Motor neuron (in vitro differentiated cells): Measurements from ENCODE around the gene RNF223. TPM values are rescaled to one million over a fixed set of nuclear protein-coding genes. Genes with fewer than 3 reads are reported as not detected.
A peak's percentile ranks its signal among the peaks of the same experiment; 100 is the strongest.
"Not testable (repeated sequence)": the region's sequence is repeated elsewhere in the genome, so short reads cannot be mapped to it uniquely, and the experiment has no call there.

ENCODE experiments used
- ATAC-seq, 8 experiments: fragments of 200-7000 bp; cut with Tn5 transposase; replicated peaks in 6 of 8; 2 replicates each; pipeline ENCODE4 v1.8.0; 2021; ENCODE audit warnings: mild to moderate bottlenecking in 8 of 8, moderate library complexity in 8 of 8
- H3K27ac ChIP-seq, 2 donors: fragments of 250-450 bp; sonication (Bioruptor Pico); 2 replicates each; pipeline ENCODE4 v1.9.0; 2021; ENCODE audit warnings: antibody characterized with exemption in 2 of 2, mild to moderate bottlenecking in 2 of 2, moderate library complexity in 1 of 2
- H3K4me1 ChIP-seq, 2 donors: fragments of 250-450 bp; sonication (Bioruptor Pico); replicated peaks in 1 of 2; 2 replicates each; pipeline ENCODE4 v1.6.1; 2021; ENCODE audit warnings: antibody characterized with exemption in 2 of 2, mild to moderate bottlenecking in 2 of 2, moderate library complexity in 1 of 2
- H3K4me3 ChIP-seq, 5 donors: fragments of 250-450 bp; sonication (Bioruptor Pico); 2 replicates each; pipeline ENCODE4 v1.9.0; 2021; ENCODE audit warnings: antibody characterized with exemption in 5 of 5, mild to moderate bottlenecking in 5 of 5, moderate library complexity in 4 of 5
- WGBS, 10 experiments: fragments of 450-650 bp; shearing (Covaris generic); methylation state at CpG; one replicate each; pipeline ENCODE4 v1.0.0; 2022; 5-methylcytosine and 5-hydroxymethylcytosine counted together
- in situ Hi-C, 9 experiments: fragments of 400-800 bp; cut with MboI; loops; one replicate each; pipeline ENCODE4 v1.15.0; 2021; ENCODE audit warnings: low sequenced_read_pairs in 9 of 9, low pct_unique_long_range_greater_than_20kb in 2 of 9; ENCODE audit not compliant: unreplicated experiment in 9 of 9
- total RNA-seq, 8 experiments: library from RNA; unstranded; fragments of 300-600 nt; gene quantifications; 2 replicates each; pipeline versions ENCODE4 v1.2.3 to v1.2.4, GENCODE V29; 2022

Gene RNF223
- total RNA-seq, 8 experiments from 2014 or later, result 0.05 to 0.95 (median 0.13) TPM; not detected in 4

- in situ Hi-C loops, result no loop called here
- H3K4me1 ChIP-seq, result peaks cover 12 to 16% of the 10 kb centered on the region in 2 donors
- H3K27ac ChIP-seq, result no peak overlapping the region
- no peak overlapping the region for H3K4me3 ChIP-seq
- ATAC-seq, result no peak
- WGBS, 10 experiments, result 74 to 100% (median 92%) methylated on average over 1 to 23 of the region's 40 CpGs; no CpG with 5 or more reads in 4 of the 10 experiments
Observed at GRCh38 chr1:1082776-1083415, 8.8 kb upstream of the RNF223 start.

- no peak overlapping the region for H3K4me3 ChIP-seq
- peaks cover 12 to 16% of the 10 kb centered on the region in 2 donors for H3K4me1 ChIP-seq
- H3K27ac ChIP-seq, result no peak overlapping the region
- in situ Hi-C loops, result no loop called here
- 85 to 91% (median 89%) methylated on average over 6 to 20 of the region's 27 CpGs; no CpG with 5 or more reads in 6 of the 10 experiments for WGBS, 10 experiments
- ATAC-seq, result no peak
Observed at GRCh38 chr1:1082239-1082775, 8.2 kb upstream of the RNF223 start.

GRCh38 chr1:1081311-1082238, 7.5 kb upstream of the RNF223 start:
- peaks cover 12 to 16% of the 10 kb centered on the region in 2 donors for H3K4me1 ChIP-seq
- H3K27ac ChIP-seq, result no peak overlapping the region
- WGBS, 10 experiments, result 74 to 92% methylated on average over 5 of the region's 52 CpGs; no CpG with 5 or more reads in 8 of the 10 experiments
- ATAC-seq, result no peak
- no peak overlapping the region for H3K4me3 ChIP-seq
- in situ Hi-C loops, result no loop called here

- in situ Hi-C loops, result no loop called here
- 63% methylated on average over 2 of the region's 9 CpGs; no CpG with 5 or more reads in 9 of the 10 experiments for WGBS, 10 experiments
- peaks cover 12 to 16% of the 10 kb centered on the region in 2 donors for H3K4me1 ChIP-seq
- ATAC-seq, result no peak
- no peak overlapping the region for H3K4me3 ChIP-seq
- no peak overlapping the region for H3K27ac ChIP-seq
Observed at GRCh38 chr1:1080951-1081310, 6.8 kb upstream of the RNF223 start.

- ATAC-seq, result peak; percentile 57 to 83 (median 78)
- H3K4me1 ChIP-seq, result peaks cover 12 to 16% of the 10 kb centered on the region in 2 donors
- peak overlapping the region in 1 of 2 donors; percentile 1 for H3K27ac ChIP-seq
- in situ Hi-C loops, result no loop called here
- no CpG with 5 or more reads among the region's 23 CpGs for WGBS, 10 experiments
- H3K4me3 ChIP-seq, result peak overlapping the region in 3 of 5 donors; percentile 4 to 29 (median 5)
Observed at GRCh38 chr1:1080122-1080757, 6.1 kb upstream of the RNF223 start.

GRCh38 chr1:1079408-1080121, 5.5 kb upstream of the RNF223 start:
- 0 to 6% (median 0%) methylated on average over 1 to 10 of the region's 38 CpGs; no CpG with 5 or more reads in 7 of the 10 experiments for WGBS, 10 experiments
- ATAC-seq, result peak; percentile 72 to 82 (median 76)
- Histone ChIP-seq H3K4me3 (peak overlapping the region in 4 of 5 donors; percentile 2 to 29 (median 4)), H3K27ac (peak overlapping the region in 1 of 2 donors; percentile 1), H3K4me1 (peaks cover 12 to 16% of the 10 kb centered on the region in 2 donors)
- in situ Hi-C loops, result no loop called here

- peaks cover 12 to 16% of the 10 kb centered on the region in 2 donors for H3K4me1 ChIP-seq
- no CpG with 5 or more reads among the region's 21 CpGs for WGBS, 10 experiments
- in situ Hi-C loops, H3K27ac ChIP-seq, H3K4me3 ChIP-seq, ATAC-seq: not testable (repeated sequence)
Observed at GRCh38 chr1:1077396-1077795, 3.3 kb upstream of the RNF223 start.

- H3K4me1 ChIP-seq, result peaks cover 11 to 17% of the 10 kb centered on the region in 2 donors
- H3K27ac ChIP-seq, result no peak overlapping the region
- WGBS, 10 experiments, result 40% methylated on average over 1 of the region's 21 CpGs; no CpG with 5 or more reads in 8 of the 10 experiments
- no peak for ATAC-seq
- no peak overlapping the region for H3K4me3 ChIP-seq
- in situ Hi-C loops, result no loop called here
Observed at GRCh38 chr1:1075148-1075935, 1.2 kb upstream of the RNF223 start.

- peak in 1 of 8 experiments; percentile 7 for ATAC-seq
- H3K27ac ChIP-seq, result no peak overlapping the region
- H3K4me3 ChIP-seq, result no peak overlapping the region
- in situ Hi-C loops, result no loop called here
- H3K4me1 ChIP-seq, result peaks cover 9 to 17% of the 10 kb centered on the region in 2 donors
- WGBS, 10 experiments, result 50 to 95% (median 64%) methylated on average over 3 to 9 of the region's 14 CpGs; no CpG with 5 or more reads in 6 of the 10 experiments
Observed at GRCh38 chr1:1074631-1075147, 583 bp upstream of the RNF223 start.

GRCh38 chr1:1072849-1073742, 1.0 kb downstream of the RNF223 start:
- no peak for ATAC-seq
- in situ Hi-C loops, result no loop called here
- Histone ChIP-seq H3K4me3 (no peak overlapping the region), H3K4me1 (peaks cover 10 to 21% of the 10 kb centered on the region in 2 donors), H3K27ac (no peak overlapping the region)
- 24 to 90% (median 60%) methylated on average over 2 to 7 of the region's 28 CpGs; no CpG with 5 or more reads in 5 of the 10 experiments for WGBS, 10 experiments
